Fibroblast of lung (primary cell): ENCODE measurements around the gene ZSCAN20.

ENCODE experiments used
- CTCF ChIP-seq, 2 donors: IDR thresholded peaks in 1 of 2; conservative IDR thresholded peaks in 1 of 2; 1 replicate in 1 of 2; 2 replicates in 1 of 2; pipeline ENCODE4 v1.5.1; 2011 to 2012; ENCODE audit warnings: low read length in 2 of 2, control low read depth in 1 of 2, inconsistent platforms in 1 of 2, low read depth in 1 of 2, mild to moderate bottlenecking in 1 of 2
- EZH2 ChIP-seq: IDR thresholded peaks from 2 replicates; pipeline ENCODE4 v1.5.1; 2012; ENCODE audit warnings: low read length, control low read depth, mild to moderate bottlenecking; ENCODE audit errors: missing control alignments

- TF ChIP-seq CTCF (conservative IDR thresholded peaks at IDR 0.05 in 1 of 2, IDR thresholded peaks at IDR 0.05 in 1 of 2; ENCODE audit: low read depth in 1 of 2, low read length in 2 of 2), result no peak
- no peak for TF ChIP-seq EZH2
These were observed 47.8 kb upstream of the ZSCAN20 start for GRCh38 chr1:33424610-33425009.
